ENCODE results near the gene CTNNA2.

DNA sequence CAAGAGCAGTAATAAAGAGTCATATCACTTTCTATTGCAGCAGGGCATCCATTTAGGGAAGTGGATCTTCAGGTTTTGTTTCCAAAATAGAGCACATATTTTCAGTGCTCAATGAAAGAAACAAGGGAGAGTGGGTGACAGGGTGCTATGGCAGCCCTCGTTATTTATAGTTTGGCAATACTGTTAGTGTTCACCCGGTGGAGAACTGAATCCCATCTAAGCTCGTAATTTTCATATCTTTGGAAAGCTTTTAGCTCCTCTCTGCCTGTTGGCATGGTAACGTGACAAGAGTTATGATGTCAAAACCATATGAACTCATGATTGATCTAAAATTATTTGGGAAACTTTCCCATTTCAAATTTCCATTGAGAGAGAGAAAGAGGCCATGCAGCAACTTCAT, 459.8 kb downstream of the CTNNA2 start:
- no peak for TF ChIP-seq POLR2A (IDR thresholded peaks at IDR 0.05)
- TF ChIP-seq, protein P1, sequence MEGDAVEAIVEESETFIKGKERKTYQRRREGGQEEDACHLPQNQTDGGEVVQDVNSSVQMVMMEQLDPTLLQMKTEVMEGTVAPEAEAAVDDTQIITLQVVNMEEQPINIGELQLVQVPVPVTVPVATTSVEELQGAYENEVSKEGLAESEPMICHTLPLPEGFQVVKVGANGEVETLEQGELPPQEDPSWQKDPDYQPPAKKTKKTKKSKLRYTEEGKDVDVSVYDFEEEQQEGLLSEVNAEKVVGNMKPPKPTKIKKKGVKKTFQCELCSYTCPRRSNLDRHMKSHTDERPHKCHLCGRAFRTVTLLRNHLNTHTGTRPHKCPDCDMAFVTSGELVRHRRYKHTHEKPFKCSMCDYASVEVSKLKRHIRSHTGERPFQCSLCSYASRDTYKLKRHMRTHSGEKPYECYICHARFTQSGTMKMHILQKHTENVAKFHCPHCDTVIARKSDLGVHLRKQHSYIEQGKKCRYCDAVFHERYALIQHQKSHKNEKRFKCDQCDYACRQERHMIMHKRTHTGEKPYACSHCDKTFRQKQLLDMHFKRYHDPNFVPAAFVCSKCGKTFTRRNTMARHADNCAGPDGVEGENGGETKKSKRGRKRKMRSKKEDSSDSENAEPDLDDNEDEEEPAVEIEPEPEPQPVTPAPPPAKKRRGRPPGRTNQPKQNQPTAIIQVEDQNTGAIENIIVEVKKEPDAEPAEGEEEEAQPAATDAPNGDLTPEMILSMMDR (IDR thresholded peaks at IDR 0.05), result no peak

All from right lobe of liver (tissue), 4 donors.